H9 (cell line): ENCODE data around the gene PCSK2. TPM values are rescaled to one million over a fixed set of nuclear protein-coding genes. Genes with fewer than 3 reads are reported as not detected.

Experiments
- DNase-seq: peaks from one replicate; pipeline ENCODE4 v3.0.0-alpha.2; 2017
- H2AFZ ChIP-seq: one replicate; pipeline ENCODE4 v1.6.1; 2013; ENCODE audit warnings: mild to moderate bottlenecking, low read length, control low read depth, moderate library complexity
- H2AK5ac ChIP-seq: 2 replicates; pipeline ENCODE4 v1.6.1; 2013; ENCODE audit warnings: low read length, control low read depth, mixed read lengths; ENCODE audit not compliant: insufficient read length
- H2BK120ac ChIP-seq: one replicate; pipeline ENCODE4 v1.6.1; 2013; ENCODE audit warnings: low read depth, mild to moderate bottlenecking, low read length, control low read depth, inconsistent platforms; ENCODE audit not compliant: poor library complexity, severe bottlenecking
- H2BK12ac ChIP-seq: 2 replicates; pipeline ENCODE4 v1.6.1; 2013; ENCODE audit warnings: low read length, control low read depth, mixed read lengths, low read depth; ENCODE audit not compliant: insufficient read length
- H2BK15ac ChIP-seq: 2 replicates; pipeline ENCODE4 v1.6.1; 2013; ENCODE audit warnings: low read depth, low read length, control low read depth
- H2BK20ac ChIP-seq: one replicate; pipeline ENCODE4 v1.6.1; 2013; ENCODE audit warnings: low read depth, mild to moderate bottlenecking, low read length, control low read depth, inconsistent platforms; ENCODE audit not compliant: poor library complexity, severe bottlenecking
- H2BK5ac ChIP-seq: 2 replicates; pipeline ENCODE4 v1.6.1; 2013; ENCODE audit warnings: low read length, control low read depth, mixed read lengths; ENCODE audit not compliant: insufficient read length
- H3K14ac ChIP-seq: 2 replicates; pipeline ENCODE4 v1.6.1; 2013; ENCODE audit warnings: low read length, control low read depth; ENCODE audit not compliant: insufficient read depth
- H3K18ac ChIP-seq: 2 replicates; pipeline ENCODE4 v1.6.1; 2013; ENCODE audit warnings: low read depth, mild to moderate bottlenecking, mixed read lengths, low read length, control low read depth; ENCODE audit not compliant: insufficient read length
- H3K23ac ChIP-seq: 2 replicates; pipeline ENCODE4 v1.6.1; 2013; ENCODE audit warnings: low read length, control low read depth, mixed read lengths, low read depth; ENCODE audit not compliant: insufficient read length
- H3K23me2 ChIP-seq: 2 replicates; pipeline ENCODE4 v1.6.1; 2013; ENCODE audit warnings: low read depth, mild to moderate bottlenecking, mixed read lengths, low read length, control low read depth; ENCODE audit not compliant: insufficient read length, poor library complexity, severe bottlenecking
- H3K27ac ChIP-seq: 2 replicates; pipeline ENCODE4 v1.5.1; 2013; ENCODE audit warnings: low read length, control low read depth, mixed read lengths, low read depth; ENCODE audit not compliant: insufficient read length
- H3K27me3 ChIP-seq: 2 replicates; pipeline ENCODE4 v1.6.1; 2013; ENCODE audit warnings: low read length, control low read depth, inconsistent platforms; ENCODE audit not compliant: insufficient read depth
- H3K4ac ChIP-seq: 2 replicates; pipeline ENCODE4 v1.6.1; 2013; ENCODE audit warnings: low read depth, mild to moderate bottlenecking, control low read depth, inconsistent platforms, low read length, moderate library complexity
- H3K4me1 ChIP-seq: 2 replicates; pipeline ENCODE4 v1.6.1; 2013; ENCODE audit warnings: low read length, control low read depth, inconsistent platforms; ENCODE audit not compliant: insufficient read depth
- H3K4me2 ChIP-seq: 2 replicates; pipeline ENCODE4 v1.6.1; 2013; ENCODE audit warnings: low read length, control low read depth, mixed read lengths; ENCODE audit not compliant: insufficient read length, insufficient read depth
- H3K56ac ChIP-seq: 2 replicates; pipeline ENCODE4 v1.6.1; 2013; ENCODE audit warnings: low read depth, mild to moderate bottlenecking, mixed read lengths, low read length, control low read depth; ENCODE audit not compliant: insufficient read length
- H3K79me1 ChIP-seq: 2 replicates; pipeline ENCODE4 v1.6.1; 2013; ENCODE audit warnings: low read depth, mild to moderate bottlenecking, moderate library complexity, low read length, control low read depth, inconsistent platforms; ENCODE audit not compliant: insufficient read depth, poor library complexity, severe bottlenecking
- H3K79me2 ChIP-seq: 2 replicates; pipeline ENCODE4 v1.6.1; 2013; ENCODE audit warnings: low read length, control low read depth, inconsistent platforms; ENCODE audit not compliant: insufficient read depth
- H3K9ac ChIP-seq: 2 replicates; pipeline ENCODE4 v1.6.1; 2013; ENCODE audit warnings: low read length, control low read depth, mixed read lengths; ENCODE audit not compliant: insufficient read length; ENCODE audit errors: extremely low read depth
- H3K9me3 ChIP-seq: one replicate; pipeline ENCODE4 v1.6.1; 2013; ENCODE audit warnings: low read depth, low read length, inconsistent platforms; ENCODE audit not compliant: control insufficient read depth
- H3T11ph ChIP-seq: one replicate; pipeline ENCODE4 v1.6.1; 2013; ENCODE audit warnings: mild to moderate bottlenecking, low read length, control low read depth, inconsistent platforms
- H4K20me1 ChIP-seq: one replicate; pipeline ENCODE4 v1.6.1; 2013; ENCODE audit not compliant: control insufficient read depth, insufficient read length, insufficient read depth
- H4K5ac ChIP-seq: 2 replicates; pipeline ENCODE4 v1.6.1; 2013; ENCODE audit warnings: low read depth, mild to moderate bottlenecking, mixed read lengths, low read length, control low read depth; ENCODE audit not compliant: insufficient read length
- H4K8ac ChIP-seq: replicated peaks from 2 replicates; pipeline ENCODE4 v1.6.1; 2013; ENCODE audit warnings: low read length, control low read depth, mixed read lengths, low read depth; ENCODE audit not compliant: insufficient read length
- H4K91ac ChIP-seq: 2 replicates; pipeline ENCODE4 v1.6.1; 2013; ENCODE audit warnings: low read depth, mild to moderate bottlenecking, moderate library complexity, mixed read lengths, low read length, control low read depth; ENCODE audit not compliant: insufficient read length
- H3K27ac Mint-ChIP-seq, 3 experiments: 2 replicates in 2 of 3; 3 replicates in 1 of 3; pipeline ENCODE4 v1.8.0; 2020 to 2021; ENCODE audit warnings: mixed read lengths in 3 of 3, mild to moderate bottlenecking in 1 of 3, moderate library complexity in 1 of 3
- H3K27me3 Mint-ChIP-seq: 2 replicates; pipeline ENCODE4 v1.8.0; 2021; ENCODE audit warnings: low read depth, mild to moderate bottlenecking, moderate library complexity, mixed read lengths
- H3K36me3 Mint-ChIP-seq, 3 experiments: 2 replicates in 2 of 3; 3 replicates in 1 of 3; pipeline ENCODE4 v1.8.0; 2020 to 2021; ENCODE audit warnings: low read depth in 3 of 3, mixed read lengths in 3 of 3; ENCODE audit not compliant: insufficient read depth in 1 of 3
- H3K4me1 Mint-ChIP-seq, 2 experiments: 2 replicates each; pipeline ENCODE4 v1.8.0; 2020; ENCODE audit warnings: mixed read lengths in 2 of 2
- H3K4me3 Mint-ChIP-seq, 2 experiments: 2 replicates in 1 of 2; 3 replicates in 1 of 2; pipeline ENCODE4 v1.8.0; 2020 to 2021; ENCODE audit warnings: mild to moderate bottlenecking in 2 of 2, mixed read lengths in 2 of 2, moderate library complexity in 1 of 2
- H3K9me3 Mint-ChIP-seq, 2 experiments: 2 replicates in 1 of 2; 3 replicates in 1 of 2; pipeline ENCODE4 v1.8.0; 2020; ENCODE audit warnings: mild to moderate bottlenecking in 2 of 2, mixed read lengths in 2 of 2, moderate library complexity in 1 of 2
- CTCF ChIP-seq: fragments of 200-600 bp; sonication (generic); conservative IDR thresholded peaks from 3 replicates; pipeline ENCODE4 v1.8.0; 2021; ENCODE audit warnings: antibody characterized with exemption, mild to moderate bottlenecking
- WGBS: extraction: QIAGEN DNeasy Blood & Tissue Kit; methylation state at CpG from one replicate; pipeline ENCODE4 v1.1.7; 2013; ENCODE audit warnings: missing lambda C conversion rate, low lambda C conversion rate, mixed read lengths; ENCODE audit not compliant: insufficient read length; ENCODE audit errors: extremely low coverage; 5-methylcytosine and 5-hydroxymethylcytosine counted together
- total RNA-seq: library from RNA; stranded (reverse); gene quantifications from 2 replicates; pipeline ENCODE4 v1.2.1, GENCODE V29; 2021

The PCSK2 gene
- total RNA-seq, 1 experiment from 2014 or later, result 2.8 TPM

- Histone ChIP-seq H2BK5ac (no peak overlapping the region), H3K9me3 (no peaks in the 10 kb centered on the region), H2BK15ac (no peak overlapping the region), H3K18ac (no peak overlapping the region), H4K8ac (no peak overlapping the region), H2BK20ac (no peak overlapping the region), H3K4ac (no peak overlapping the region), H3T11ph (no peak overlapping the region), H3K23ac (no peak overlapping the region), H3K9ac (no peak overlapping the region), H2AK5ac (no peak overlapping the region), H2BK12ac (no peak overlapping the region), H3K56ac (no peak overlapping the region), H3K4me1 (no peaks in the 10 kb centered on the region), H4K20me1 (no peaks in the 10 kb centered on the region), H2BK120ac (no peak overlapping the region), H4K5ac (no peak overlapping the region), H3K79me2 (no peaks in the 10 kb centered on the region), H3K23me2 (no peaks in the 10 kb centered on the region), H3K79me1 (no peaks in the 10 kb centered on the region), H3K4me2 (no peak overlapping the region), H3K27me3 (no peaks in the 10 kb centered on the region), H4K91ac (no peak overlapping the region), H3K27ac (no peak overlapping the region), H3K14ac (no peak overlapping the region), H2AFZ (no peak overlapping the region)
- WGBS, result no CpG with 5 or more reads among the region's 8 CpGs
- Mint-ChIP-seq H3K36me3 (no peaks in the 10 kb centered on the region; a peak in 1 of 7 replicates), H3K27me3 (peaks cover 5% of the 10 kb centered on the region), H3K27ac (no peak overlapping the region), H3K9me3 (no peaks in the 10 kb centered on the region), H3K4me1 (peaks cover 5 to 10% of the 10 kb centered on the region in 2 experiments), H3K4me3 (no peak overlapping the region)
- no peak for TF ChIP-seq CTCF
- DNase-seq, result no peak
Measured at GRCh38 chr20:17524560-17524959, 297.7 kb downstream of the PCSK2 start.
